GM19438 (cell line): ENCODE results near the gene E2F4.

ENCODE experiments used
- ATAC-seq: cut with Tn5 transposase; IDR thresholded peaks from one replicate; pipeline ENCODE4 v1.9.1; 2021; ENCODE audit warnings: low read depth; ENCODE audit not compliant: unreplicated experiment

The E2F4 gene

DNA sequence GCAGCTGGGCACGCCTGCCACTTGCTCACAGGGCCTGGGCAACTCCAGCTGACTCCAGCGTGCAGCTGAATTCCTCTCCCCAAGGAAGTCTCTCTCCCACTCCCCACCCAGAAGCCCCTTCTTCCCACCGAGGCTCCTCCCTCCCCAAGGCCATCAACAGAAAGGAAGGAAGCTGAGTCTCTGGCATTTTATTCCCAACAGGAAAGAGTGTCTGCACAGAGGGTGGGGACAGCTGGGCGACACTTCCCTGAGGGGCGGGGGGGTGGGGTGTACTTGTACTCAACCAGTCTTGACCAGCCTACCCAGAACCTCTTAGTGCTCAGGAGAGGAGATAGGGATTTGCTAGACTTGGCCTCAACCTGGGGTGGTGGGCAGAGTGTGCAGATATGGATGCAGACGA lies 1.9 kb upstream of the E2F4 start, which contains the start of gene EXOC3L1:
TSS of gene EXOC3L1 (minus strand) at position 96 of the 400 bp plus-strand sequence. CDS start 460 bp downstream, outside the sequence.
- ATAC-seq, result no peak

DNA sequence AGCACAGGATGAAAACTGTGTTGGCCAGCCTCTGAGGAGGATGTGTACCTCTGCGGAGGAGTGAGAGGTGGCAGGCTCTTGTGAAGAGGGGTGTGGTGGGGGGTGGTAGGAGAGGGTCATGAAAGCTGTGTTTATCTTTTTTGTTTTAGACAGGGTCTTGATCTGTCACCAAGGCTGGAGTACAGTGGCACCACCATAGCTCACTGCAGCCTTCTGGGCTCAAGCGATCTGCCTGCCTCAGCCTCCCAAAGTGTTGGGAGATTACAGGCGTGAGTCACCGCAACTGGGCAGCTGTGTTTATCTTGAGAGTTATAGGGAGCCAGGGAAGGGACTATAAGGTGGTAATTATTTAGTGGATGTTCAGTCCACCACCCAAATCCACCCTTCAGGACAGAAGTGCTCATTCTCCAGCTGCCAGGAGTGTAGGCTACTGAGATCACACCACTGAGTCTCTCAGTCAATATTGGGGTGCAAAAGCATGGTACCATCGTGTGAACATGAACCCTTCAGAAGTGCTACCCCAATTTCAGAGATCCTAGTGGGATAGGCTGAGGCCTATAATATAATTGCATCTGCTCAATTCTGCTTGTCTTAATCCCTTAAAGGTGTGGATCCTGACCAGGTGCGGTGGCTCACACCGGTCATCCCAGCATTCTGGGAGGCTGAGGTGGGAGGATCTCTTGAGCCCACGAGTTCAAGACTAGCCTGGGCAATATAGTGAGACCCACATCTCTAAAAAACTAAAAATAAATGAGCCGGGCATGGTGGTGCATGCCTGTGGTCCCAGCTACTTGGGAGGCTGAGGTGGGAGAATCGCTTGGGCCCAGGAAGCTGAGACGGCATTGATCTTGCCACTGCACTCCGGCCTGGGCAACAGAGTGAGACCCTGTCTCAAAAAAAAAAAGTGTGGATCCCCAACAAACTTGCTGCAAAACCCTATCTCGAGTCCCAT lies 1.2 kb upstream of the E2F4 start:
- ATAC-seq, result no peak

DNA sequence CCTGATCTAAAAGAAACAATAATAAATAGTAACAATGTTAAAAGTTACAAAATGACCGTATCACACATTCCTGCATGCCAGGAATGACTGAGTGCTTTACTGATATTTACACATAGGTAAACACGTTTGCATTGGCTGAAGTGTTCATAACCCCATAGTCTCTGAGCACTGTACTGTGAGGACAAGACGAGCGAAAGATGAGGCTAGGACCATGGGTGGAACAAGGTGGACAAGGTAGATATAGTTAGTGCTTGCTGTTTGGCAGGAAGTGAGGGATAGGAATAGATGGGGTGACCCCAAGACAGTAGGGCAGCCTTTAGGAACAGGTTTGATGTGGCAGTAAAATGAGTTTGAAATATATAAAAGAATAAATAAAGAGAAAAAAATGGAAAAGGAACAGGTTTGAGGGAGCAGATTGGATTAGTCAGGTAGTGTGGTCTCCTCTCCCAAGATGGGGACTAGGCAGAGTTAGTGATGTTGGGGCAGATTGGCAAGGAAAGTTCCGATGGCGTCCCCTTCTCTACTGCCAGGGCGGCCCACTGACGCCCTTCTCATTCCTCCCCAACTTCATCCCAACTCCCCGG lies 452 bp upstream of the E2F4 start:
- ATAC-seq, result no peak

DNA sequence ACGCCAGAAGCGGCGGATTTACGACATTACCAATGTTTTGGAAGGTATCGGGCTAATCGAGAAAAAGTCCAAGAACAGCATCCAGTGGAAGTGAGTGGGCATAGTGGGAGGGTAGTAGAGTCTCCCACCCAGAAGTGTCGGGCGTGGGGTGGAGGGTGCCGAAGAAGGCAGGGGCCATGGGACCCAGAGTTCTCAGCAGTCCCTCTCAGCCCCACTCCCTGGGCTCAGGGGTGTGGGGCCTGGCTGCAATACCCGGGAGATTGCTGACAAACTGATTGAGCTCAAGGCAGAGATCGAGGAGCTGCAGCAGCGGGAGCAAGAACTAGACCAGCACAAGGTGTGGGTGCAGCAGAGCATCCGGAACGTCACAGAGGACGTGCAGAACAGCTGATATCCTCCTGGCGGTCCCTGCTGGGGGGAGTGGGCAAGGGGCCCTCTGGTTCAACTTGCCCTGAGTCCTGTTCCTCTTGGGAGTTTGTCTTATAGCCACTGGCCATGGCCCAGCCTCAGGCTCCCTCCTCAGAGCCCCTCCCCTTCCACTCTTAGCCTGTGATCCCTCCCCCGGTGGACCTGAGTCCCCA lies 916 bp downstream of the E2F4 start:
- no peak for ATAC-seq

DNA sequence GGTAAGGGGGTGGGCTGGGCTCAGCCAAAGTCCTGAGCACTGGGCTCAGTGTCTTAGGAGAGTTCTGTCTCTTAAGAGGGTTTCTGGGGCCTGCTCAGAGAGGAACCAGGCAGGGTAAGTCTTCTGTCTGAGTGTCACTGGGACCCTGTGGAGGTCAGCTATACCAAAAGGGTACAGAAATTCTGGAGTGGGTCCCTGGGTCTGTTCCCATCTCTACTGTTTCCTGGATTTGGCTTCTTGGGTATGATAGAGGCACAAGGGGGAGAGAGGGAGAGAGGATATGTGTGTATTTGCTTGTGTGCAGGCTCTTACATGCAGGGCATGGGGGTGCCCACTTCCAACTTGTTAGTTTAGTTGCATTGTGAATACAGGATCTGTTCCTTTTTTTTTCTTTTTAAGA lies 1.6 kb downstream of the E2F4 start:
- no peak for ATAC-seq

DNA sequence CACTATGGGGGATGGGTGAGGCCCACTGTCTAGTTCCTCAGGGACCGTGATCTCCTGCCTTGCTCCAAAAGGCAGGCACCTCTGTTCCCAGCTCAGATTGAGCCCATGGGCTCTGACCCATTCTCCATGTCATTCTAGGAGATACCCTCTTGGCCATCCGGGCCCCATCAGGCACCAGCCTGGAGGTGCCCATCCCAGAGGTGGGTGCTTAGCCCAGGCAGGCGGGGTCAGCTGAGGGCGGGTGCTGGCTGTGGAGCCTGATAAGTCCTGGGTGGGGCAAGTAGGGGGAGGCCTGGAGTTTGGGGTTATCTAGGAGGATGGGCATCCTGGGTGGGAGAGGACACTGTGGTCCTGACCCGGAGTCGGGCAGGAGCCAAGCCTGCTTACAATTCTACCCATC lies 2.3 kb downstream of the E2F4 start:
- ATAC-seq, result no peak

DNA sequence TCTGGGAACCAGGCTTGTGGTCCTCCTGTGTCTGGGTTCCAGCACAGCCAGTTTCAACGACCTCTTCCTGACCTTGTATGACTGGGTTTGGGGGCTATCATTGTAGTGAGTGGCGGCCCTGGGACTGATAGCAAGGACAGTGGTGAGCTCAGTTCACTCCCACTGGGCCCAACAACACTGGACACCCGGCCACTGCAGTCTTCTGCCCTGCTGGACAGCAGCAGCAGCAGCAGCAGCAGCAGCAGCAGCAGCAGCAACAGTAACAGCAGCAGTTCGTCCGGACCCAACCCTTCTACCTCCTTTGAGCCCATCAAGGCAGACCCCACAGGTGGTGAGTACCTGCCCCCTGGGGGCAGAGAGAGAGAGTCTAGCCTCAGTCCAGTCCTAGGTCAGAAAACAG lies 3.7 kb downstream of the E2F4 start:
- no peak for ATAC-seq

DNA sequence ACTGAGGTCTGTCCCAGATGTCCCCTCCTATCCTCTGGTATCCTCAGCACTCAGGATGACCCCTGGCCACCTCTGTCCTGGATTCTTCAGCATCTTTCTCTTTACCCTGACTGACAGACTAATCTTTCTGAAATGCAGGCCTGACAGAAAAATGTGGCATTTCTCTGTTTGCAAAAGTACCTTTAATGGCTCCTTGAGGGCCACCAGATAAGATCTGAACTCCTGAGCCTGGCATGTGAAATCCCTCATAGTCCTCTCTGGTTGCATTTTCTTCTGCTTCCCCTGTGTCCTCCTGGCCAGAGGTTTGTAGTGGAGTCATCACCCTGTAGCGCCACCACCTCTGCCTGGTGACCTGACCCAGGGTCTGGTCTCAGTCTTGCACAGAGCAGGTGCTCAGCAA lies 4.9 kb downstream of the E2F4 start:
- no peak for ATAC-seq

DNA sequence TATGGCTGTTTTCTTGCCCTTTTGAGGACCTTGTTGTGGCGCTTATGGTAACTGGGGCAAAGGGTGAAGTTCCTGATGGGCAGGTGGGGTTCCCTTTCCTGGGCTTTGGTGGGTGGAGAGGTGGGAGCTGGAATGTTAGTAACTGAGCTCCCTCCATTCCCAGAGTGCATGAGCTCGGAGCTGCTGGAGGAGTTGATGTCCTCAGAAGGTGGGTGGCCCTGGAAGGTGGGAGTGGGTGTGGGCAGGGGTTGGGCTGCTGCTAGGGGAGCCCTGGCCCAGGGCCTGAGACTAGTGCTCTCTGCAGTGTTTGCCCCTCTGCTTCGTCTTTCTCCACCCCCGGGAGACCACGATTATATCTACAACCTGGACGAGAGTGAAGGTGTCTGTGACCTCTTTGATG lies 5.7 kb downstream of the E2F4 start:
- no peak for ATAC-seq

DNA sequence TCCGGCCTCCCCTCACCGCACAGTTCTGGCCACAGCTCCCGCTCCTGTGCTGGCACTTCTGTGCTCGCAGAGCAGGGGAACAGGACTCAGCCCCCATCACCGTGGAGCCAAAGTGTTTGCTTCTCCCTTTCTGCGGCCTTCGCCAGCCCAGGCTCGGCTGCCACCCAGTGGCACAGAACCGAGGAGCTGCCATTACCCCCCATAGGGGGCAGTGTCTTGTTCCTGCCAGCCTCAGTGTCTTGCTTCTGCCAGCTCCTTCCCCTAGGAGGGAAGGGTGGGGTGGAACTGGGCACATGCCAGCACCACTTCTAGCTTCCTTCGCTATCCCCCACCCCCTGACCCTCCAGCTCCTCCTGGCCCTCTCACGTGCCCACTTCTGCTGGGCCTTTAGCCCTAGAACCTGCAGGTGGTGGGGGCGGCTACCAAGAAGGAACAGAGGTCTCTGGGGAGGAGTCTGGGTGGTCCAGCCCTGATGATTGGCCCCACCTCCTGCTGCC lies 6.3 kb downstream of the E2F4 start:
- no peak for ATAC-seq

DNA sequence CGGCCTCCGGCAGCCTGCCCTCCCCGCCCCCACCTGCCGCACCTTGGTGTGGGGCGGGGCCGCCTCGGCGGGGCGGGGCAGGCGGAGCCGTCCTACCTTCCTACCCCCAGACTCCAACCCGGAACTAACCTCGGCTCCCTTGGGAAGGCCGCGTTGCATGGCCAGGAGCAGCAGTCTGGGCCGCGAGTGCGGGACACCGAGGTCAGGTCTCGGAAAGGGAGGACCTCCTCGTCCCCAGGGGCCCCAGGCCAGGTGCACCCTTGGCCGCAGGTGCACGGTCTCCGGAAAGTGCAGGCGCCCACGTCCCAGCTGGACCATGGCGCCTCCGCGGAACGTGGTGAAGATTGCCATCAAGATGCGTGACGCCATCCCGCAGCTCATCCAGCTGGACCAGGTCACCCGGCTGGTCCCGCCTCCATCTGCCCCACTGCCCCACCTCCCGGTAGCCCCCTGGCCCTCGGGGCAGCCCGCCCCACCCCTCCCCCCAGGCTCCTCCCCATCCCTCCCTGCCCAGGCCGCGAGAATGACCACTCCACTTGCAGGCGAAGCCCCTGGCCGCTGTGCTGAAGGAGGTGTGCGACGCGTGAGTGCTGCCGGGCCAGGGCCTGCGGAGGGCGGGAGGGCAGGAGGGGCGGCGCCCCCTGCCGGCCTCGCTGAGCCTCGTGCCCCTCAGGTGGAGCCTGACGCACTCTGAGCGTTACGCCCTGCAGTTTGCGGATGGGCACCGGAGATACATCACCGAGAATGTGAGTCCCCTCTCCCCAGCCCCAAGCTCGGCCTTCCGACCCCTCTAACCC lies 7.3 kb downstream of the E2F4 start, which contains the start of gene ELMO3:
TSS of gene ELMO3 (plus strand) at position 121 of the 797 bp plus-strand sequence. CDS start at position 317, 196 bp downstream.
- no peak for ATAC-seq

DNA sequence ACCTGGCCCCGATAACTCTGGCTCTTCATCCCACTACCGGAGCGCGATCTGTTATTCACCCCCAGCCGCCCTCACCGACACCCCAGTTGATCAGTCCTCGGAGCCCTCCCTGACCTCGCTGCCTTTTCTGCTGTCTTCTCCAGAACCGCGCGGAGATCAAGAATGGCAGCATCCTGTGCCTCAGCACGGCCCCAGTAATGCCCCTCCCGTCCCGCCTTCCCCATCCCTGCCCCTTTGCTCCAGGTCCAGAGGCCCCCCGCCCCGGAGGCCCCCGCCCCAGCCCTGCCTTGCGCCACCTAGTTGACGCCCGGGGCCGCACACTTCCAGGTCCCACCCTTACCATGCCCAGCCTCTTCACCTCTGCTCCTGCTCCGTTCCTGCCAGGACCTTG lies 7.8 kb downstream of the E2F4 start:
- no peak for ATAC-seq

DNA sequence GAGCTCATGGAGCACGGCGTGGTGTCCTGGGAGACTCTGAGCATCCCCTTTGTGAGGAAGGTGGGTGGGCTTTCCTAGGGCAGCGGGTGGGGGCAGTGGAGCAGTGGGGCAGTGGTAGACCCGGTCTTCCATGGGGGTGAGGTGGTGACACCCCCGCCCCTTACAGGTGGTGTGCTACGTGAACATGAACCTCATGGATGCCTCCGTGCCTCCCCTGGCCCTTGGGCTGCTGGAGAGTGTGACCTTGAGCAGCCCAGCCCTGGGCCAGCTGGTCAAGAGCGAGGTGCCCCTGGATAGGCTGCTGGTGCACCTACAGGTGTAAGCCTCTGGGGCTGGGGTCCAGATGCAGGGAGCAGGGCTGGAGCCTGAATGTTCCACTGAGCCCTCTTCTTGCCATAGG lies 8.5 kb downstream of the E2F4 start:
- no peak for ATAC-seq

DNA sequence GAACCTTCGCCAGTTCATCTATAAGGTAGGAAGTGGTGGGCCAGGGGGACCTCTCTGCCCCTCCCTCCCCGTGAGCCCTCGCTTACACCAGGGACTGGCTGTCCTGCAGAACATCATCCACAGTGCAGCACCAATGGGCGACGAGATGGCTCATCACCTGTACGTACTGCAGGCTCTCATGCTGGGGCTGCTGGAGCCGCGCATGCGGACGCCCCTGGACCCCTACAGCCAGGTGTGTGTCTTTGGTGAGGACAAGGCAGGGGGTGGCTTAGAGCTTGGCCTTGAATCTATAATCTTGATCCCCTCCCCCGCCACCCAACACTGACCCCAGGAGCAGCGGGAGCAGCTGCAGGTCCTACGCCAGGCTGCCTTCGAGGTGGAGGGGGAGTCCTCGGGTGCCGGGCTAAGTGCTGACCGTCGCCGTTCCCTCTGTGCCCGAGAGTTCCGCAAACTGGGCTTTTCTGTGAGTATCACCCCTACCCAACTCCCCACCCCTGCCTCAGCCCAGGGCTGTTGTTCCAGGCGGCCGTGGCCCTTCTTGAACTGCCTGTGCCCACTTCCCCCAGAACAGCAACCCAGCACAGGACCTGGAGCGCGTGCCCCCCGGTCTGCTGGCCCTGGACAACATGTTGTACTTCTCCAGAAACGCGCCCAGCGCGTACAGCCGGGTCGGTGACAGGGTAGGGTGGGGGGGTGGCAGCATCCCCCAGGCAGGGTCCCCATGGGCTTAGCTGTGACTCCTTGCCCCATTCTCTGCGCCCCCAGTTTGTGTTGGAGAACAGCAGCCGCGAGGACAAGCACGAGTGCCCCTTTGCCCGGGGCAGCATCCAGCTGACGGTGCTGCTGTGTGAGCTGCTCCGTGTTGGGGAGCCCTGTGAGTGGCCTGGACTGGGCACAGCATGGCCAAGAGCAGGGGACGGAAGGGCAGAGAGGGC lies 9.7 kb downstream of the E2F4 start:
- ATAC-seq, result no peak

DNA sequence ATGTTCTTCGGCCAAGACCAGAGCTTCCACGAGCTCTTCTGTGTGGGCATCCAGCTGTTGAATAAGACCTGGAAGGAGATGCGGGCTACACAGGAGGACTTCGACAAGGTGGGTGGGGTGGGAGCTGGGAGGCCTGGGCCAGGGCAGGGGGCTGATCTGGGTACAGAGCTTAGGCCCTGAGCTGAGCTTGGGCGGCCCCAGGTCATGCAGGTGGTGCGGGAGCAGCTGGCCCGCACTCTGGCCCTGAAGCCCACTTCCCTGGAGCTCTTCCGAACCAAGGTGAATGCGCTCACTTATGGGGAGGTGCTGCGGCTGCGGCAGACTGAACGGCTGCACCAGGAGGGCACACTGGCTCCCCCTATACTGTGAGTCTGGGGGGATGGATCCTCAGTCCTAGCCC lies 10.5 kb downstream of the E2F4 start:
- no peak for ATAC-seq

DNA sequence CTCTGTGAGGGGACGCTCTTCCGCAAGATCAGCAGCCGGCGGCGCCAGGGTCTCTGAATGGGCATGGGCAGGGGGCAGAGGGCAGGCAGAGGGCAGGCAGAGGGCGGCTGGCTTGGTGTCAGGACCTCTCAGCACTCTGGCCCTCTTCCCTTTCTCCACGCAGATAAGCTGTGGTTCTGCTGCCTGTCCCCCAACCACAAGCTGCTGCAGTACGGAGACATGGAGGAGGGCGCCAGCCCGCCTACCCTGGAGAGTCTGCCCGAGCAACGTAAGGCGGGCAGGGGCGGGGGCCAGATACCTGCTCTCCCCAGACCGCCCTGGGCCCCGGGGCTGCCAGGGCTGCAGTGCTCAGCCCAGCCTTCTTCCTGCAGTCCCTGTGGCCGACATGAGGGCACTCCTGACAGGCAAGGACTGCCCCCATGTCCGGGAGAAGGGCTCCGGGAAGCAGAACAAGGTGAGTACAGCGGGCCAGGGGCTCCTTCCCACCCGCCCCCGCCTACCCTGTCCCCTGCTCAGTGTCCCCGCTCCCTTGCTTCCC lies 11.1 kb downstream of the E2F4 start:
- no peak for ATAC-seq

DNA sequence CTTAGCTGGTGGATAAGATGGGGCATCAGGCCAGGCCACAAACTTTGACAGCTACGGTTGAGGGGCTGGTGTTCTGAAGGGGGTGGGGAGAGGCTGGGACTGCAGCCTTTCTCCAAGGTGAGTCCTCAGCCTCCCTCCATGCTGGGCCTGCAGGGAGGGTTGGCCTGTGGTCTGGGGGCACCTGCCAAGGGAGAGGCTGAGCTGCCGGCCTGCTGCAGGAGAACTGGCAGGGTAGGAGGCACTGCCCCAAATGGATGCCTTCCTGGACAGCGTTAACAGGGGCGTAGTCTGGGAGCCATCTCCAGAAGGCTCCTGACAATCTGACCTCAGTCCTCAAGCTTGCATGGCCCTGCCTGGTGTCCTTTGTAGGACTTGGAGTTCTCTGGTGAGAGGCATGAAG lies 12.1 kb downstream of the E2F4 start:
- ATAC-seq, result no peak

DNA sequence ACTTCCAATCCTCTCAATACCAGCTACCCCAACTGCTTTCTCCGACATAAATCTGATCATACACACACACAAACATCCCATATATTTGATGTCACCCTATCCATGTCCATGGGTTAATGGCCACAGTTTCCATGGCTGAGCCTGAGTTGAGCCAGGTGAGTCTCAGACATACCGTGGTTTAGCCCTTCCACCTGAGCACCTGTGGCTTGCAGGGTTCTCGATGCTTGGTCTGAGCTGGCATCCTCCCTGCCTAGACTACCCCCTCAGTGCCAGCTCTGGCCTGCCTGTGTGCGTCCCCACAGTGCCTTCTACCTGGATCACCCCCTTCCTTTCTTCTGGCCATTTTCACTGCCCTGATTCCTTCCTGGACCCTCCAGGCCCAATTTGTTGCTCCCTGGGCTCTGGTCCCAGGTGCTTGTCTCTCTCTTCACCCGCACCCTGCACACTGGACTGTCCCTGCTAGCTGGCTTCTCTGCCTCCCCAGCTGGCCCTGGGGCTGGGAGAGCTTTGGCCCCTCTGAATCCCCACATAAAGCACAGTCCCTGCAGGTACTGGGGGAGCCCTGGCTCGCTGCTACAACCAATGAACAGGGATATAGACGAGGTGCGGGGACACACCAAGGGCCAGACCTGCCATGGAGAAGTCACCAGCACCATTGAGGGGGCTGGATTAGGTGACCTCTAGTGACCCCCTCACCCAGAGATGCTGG lies 14.3 kb downstream of the E2F4 start:
- no peak for ATAC-seq

DNA sequence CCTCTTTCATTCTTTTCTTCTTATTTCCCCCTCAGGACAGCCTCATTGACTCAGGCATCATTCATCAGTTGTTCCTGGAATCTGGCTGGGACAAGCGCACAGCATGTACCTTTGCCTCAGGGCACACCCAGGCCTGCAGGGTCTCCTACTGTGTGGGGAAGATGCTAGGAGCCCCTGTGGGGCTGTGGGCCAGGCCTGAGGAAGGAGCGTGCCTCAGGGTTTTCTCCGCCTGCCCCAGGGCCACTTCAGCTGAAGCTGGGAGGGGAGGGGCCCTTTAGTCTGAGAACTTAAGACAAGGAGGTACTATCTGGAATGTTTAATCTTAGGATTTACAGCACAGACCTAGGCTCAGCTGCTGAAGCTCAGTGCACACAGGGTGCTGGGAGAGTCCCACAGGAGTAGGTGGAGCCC lies 14.9 kb downstream of the E2F4 start:
- no peak for ATAC-seq
